A549 (cell line): ENCODE results near the gene NCOA3.

ENCODE experiments used
- CTCF ChIP-seq: fragments of >200 bp; sonication (Bioruptor Twin); formaldehyde crosslinking; IDR thresholded peaks from 3 replicates; pipeline ENCODE4 v1.5.1; 2016
- E2F6 ChIP-seq: IDR thresholded peaks from 2 replicates; pipeline ENCODE4 v1.6.1; 2012; ENCODE audit warnings: low read depth, borderline replicate concordance
- EP300 ChIP-seq, 2 experiments: fragments of >200 bp; sonication (Bioruptor Twin); formaldehyde crosslinking; IDR thresholded peaks; 2 replicates in 1 of 2; 3 replicates in 1 of 2; pipeline ENCODE4 v1.6.1; 2016 to 2017
- MAZ ChIP-seq: fragments of 150-350 bp; IDR thresholded peaks from 2 replicates; pipeline ENCODE4 v1.6.1; 2014; ENCODE audit warnings: antibody characterized with exemption, low read depth, low read length, borderline replicate concordance
- RAD21 ChIP-seq, 2 experiments: fragments of >200 bp in 1 of 2; sonication (Bioruptor Twin) in 1 of 2; formaldehyde crosslinking in 1 of 2; IDR thresholded peaks in 1 of 2; conservative IDR thresholded peaks in 1 of 2; 2 replicates in 1 of 2; 3 replicates in 1 of 2; pipeline ENCODE4 v1.6.1; 2012 to 2018; ENCODE audit warnings: inconsistent platforms in 1 of 2

DNA sequence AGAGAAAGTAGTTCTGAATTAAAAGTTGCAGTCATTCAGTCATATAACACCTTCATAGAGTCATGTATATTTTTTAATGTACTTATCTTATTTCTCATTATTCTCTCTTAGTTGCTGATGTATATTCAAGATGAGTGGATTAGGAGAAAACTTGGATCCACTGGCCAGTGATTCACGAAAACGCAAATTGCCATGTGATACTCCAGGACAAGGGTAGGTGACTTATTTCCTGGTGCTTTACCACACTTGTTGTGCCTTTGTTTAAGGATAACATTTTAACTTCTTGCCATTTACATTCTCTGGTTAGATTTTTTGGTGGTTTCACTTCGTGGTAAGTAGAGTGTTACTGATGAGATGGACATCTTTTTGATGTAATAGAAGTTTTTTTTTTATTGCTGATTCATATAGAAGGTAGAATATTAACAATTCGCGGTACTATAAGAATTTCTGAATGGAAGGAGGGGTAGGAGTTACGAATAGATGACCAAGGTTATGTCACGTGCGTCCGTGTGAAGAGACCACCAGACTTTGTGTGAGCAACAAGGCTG, 120.5 kb downstream of the NCOA3 start:
- TF ChIP-seq CTCF (no peak), EP300 (IDR thresholded peaks at IDR 0.05) (no peak), RAD21 (conservative IDR thresholded peaks at IDR 0.05 in 1 of 2, IDR thresholded peaks at IDR 0.05 in 1 of 2) (no peak), MAZ (no peak), E2F6 (no peak)
